CD4-positive, CD25-positive, alpha-beta regulatory T cell (primary cell): ENCODE results near the gene GTF3C1. TPM values are rescaled to one million over a fixed set of nuclear protein-coding genes. Genes with fewer than 3 reads are reported as not detected.

Source experiments
- ATAC-seq, 2 donors: fragments of 150-1000 bp; cut with Tn5 transposase; one replicate each; pipeline ENCODE4 v1.10.0; 2021; ENCODE audit warnings: low read depth in 2 of 2, moderate number of reproducible peaks in 2 of 2, moderate library complexity in 1 of 2
- DNase-seq, 3 donors: peaks; one replicate each; pipeline versions ENCODE4 v3.0.0 to v3.0.0-alpha.2; 2012 to 2022; ENCODE audit warnings: mixed read lengths in 1 of 3
- H3K27ac ChIP-seq: one replicate; pipeline ENCODE4 v1.7.0; 2013; ENCODE audit warnings: mild to moderate bottlenecking, low read length; ENCODE audit not compliant: insufficient read depth, poor library complexity, severe bottlenecking
- H3K27me3 ChIP-seq: one replicate; pipeline ENCODE4 v1.7.0; 2013; ENCODE audit warnings: low read length; ENCODE audit not compliant: control insufficient read depth, insufficient read depth
- H3K36me3 ChIP-seq: one replicate; pipeline ENCODE4 v1.7.0; 2013; ENCODE audit warnings: mild to moderate bottlenecking, low read length, moderate library complexity; ENCODE audit not compliant: control insufficient read depth, insufficient read depth
- H3K4me1 ChIP-seq: 2 replicates; pipeline ENCODE4 v1.7.0; 2013; ENCODE audit warnings: mild to moderate bottlenecking, low read length; ENCODE audit not compliant: insufficient read depth, control insufficient read depth, poor library complexity, severe bottlenecking
- H3K4me3 ChIP-seq: one replicate; pipeline ENCODE4 v1.7.0; 2013; ENCODE audit warnings: low read depth, mild to moderate bottlenecking, low read length, moderate library complexity
- H3K9me3 ChIP-seq, 2 experiments: 1 replicate in 1 of 2; 2 replicates in 1 of 2; pipeline ENCODE4 v1.7.0; 2013; ENCODE audit warnings: low read length in 2 of 2, mild to moderate bottlenecking in 1 of 2, moderate library complexity in 1 of 2; ENCODE audit not compliant: control insufficient read depth in 2 of 2
- H3K27ac Mint-ChIP-seq, 3 donors: one replicate each; pipeline ENCODE4 v1.8.0; 2020 to 2022; ENCODE audit warnings: mild to moderate bottlenecking in 3 of 3, mixed read lengths in 3 of 3, moderate library complexity in 2 of 3
- H3K27me3 Mint-ChIP-seq: one replicate; pipeline ENCODE4 v1.8.0; 2022; ENCODE audit warnings: mild to moderate bottlenecking, mixed read lengths
- H3K36me3 Mint-ChIP-seq: one replicate; pipeline ENCODE4 v1.8.0; 2020; ENCODE audit warnings: mixed read lengths
- H3K4me1 Mint-ChIP-seq, 4 donors: one replicate each; pipeline ENCODE4 v1.8.0; 2020 to 2022; ENCODE audit warnings: mixed read lengths in 4 of 4, mild to moderate bottlenecking in 1 of 4
- H3K4me3 Mint-ChIP-seq, 4 donors: one replicate each; pipeline ENCODE4 v1.8.0; 2020 to 2022; ENCODE audit warnings: mild to moderate bottlenecking in 4 of 4, mixed read lengths in 4 of 4, moderate library complexity in 3 of 4
- H3K9me3 Mint-ChIP-seq, 7 donors: one replicate each; pipeline ENCODE4 v1.8.0; 2020 to 2022; ENCODE audit warnings: mixed read lengths in 7 of 7, mild to moderate bottlenecking in 3 of 7, moderate library complexity in 2 of 7
- polyA plus RNA-seq, 4 donors: library from polyadenylated mRNA; unstranded; fragments of 300-500 nt; fragmentation: Illumina TruSeq; gene quantifications; one replicate each; pipeline ENCODE4 v1.2.3, GENCODE V29; 2021
- total RNA-seq: library from RNA; stranded (reverse); gene quantifications from one replicate; pipeline ENCODE4 v1.2.3, GENCODE V29; 2022

The GTF3C1 gene
- total and polyA plus RNA-seq, 5 donors from 2014 or later: 14.9 to 57.2 (median 21.2) TPM

DNA sequence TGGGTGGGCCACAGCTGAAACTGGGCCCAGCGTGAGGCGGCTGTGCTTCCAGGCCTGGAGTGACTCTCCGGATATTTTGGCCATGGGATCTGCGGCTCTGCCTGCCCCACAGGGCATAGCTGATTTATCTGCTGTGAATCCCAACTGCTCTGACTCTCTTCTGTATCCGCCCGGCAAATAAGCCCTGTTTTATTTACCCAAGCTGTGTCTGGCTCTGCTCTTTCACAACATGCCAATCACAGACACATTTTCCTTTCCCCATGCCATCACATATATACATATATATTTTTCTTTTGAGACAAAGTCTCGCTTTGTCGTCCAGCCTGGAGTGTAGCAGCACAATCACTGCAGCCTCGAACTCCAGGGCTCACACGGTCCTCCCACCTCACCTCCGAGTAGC, 33.3 kb downstream of the GTF3C1 start:
- Histone ChIP-seq H3K4me3 (no peak overlapping the region), H3K9me3 (no peaks in the 10 kb centered on the region), H3K36me3 (peaks cover 47% of the 10 kb centered on the region), H3K27ac (no peak overlapping the region), H3K27me3 (no peaks in the 10 kb centered on the region), H3K4me1 (no peaks in the 10 kb centered on the region)
- no peak overlapping the region for H3K27ac Mint-ChIP-seq
- no peaks in the 10 kb centered on the region for H3K9me3 Mint-ChIP-seq
- DNase-seq: no peak
- peaks cover 0 to 12% (median 2%) of the 10 kb centered on the region in 4 donors for H3K4me1 Mint-ChIP-seq
- no peaks in the 10 kb centered on the region for H3K27me3 Mint-ChIP-seq
- no peak for ATAC-seq
- H3K36me3 Mint-ChIP-seq: peaks cover 58% of the 10 kb centered on the region
- H3K4me3 Mint-ChIP-seq: no peak overlapping the region

- no peak for ATAC-seq
- Mint-ChIP-seq H3K4me1 (peaks cover 0 to 12% (median 2%) of the 10 kb centered on the region in 4 donors), H3K9me3 (no peaks in the 10 kb centered on the region), H3K36me3 (peaks cover 59% of the 10 kb centered on the region), H3K27me3 (no peaks in the 10 kb centered on the region), H3K27ac (no peak overlapping the region), H3K4me3 (no peak overlapping the region)
- no peaks in the 10 kb centered on the region for H3K9me3 ChIP-seq
- H3K27ac ChIP-seq: no peak overlapping the region
- no peaks in the 10 kb centered on the region for H3K27me3 ChIP-seq
- DNase-seq: peak in 1 of 3 donors; percentile 47
- peaks cover 52% of the 10 kb centered on the region for H3K36me3 ChIP-seq
- H3K4me3 ChIP-seq: no peak overlapping the region
- no peaks in the 10 kb centered on the region for H3K4me1 ChIP-seq
Measured at GRCh38 chr16:27515874-27516353, 33.8 kb downstream of the GTF3C1 start.

- no peak overlapping the region for H3K27ac Mint-ChIP-seq
- no peak overlapping the region for H3K27ac ChIP-seq
- DNase-seq: no peak
- ATAC-seq: no peak
- peaks cover 58% of the 10 kb centered on the region for H3K36me3 ChIP-seq
- H3K4me3 ChIP-seq: no peak overlapping the region
- H3K4me1 Mint-ChIP-seq: peaks cover 0 to 12% (median 2%) of the 10 kb centered on the region in 4 donors
- H3K27me3 Mint-ChIP-seq: no peaks in the 10 kb centered on the region
- H3K4me3 Mint-ChIP-seq: no peak overlapping the region
- H3K4me1 ChIP-seq: no peaks in the 10 kb centered on the region
- H3K9me3 ChIP-seq: no peaks in the 10 kb centered on the region
- peaks cover 64% of the 10 kb centered on the region for H3K36me3 Mint-ChIP-seq
- H3K9me3 Mint-ChIP-seq: no peaks in the 10 kb centered on the region
- no peaks in the 10 kb centered on the region for H3K27me3 ChIP-seq
Measured at GRCh38 chr16:27514806-27515205, 34.9 kb downstream of the GTF3C1 start.

GRCh38 chr16:27511657-27512448, 37.9 kb downstream of the GTF3C1 start:
- Mint-ChIP-seq H3K27me3 (no peaks in the 10 kb centered on the region), H3K36me3 (peaks cover 66% of the 10 kb centered on the region), H3K4me3 (no peak overlapping the region), H3K27ac (peak overlapping the region in 1 of 3 donors; percentile 32), H3K4me1 (peaks cover 0 to 9% (median 2%) of the 10 kb centered on the region in 4 donors), H3K9me3 (no peaks in the 10 kb centered on the region)
- DNase-seq: no peak
- H3K4me3 ChIP-seq: no peak overlapping the region
- no peaks in the 10 kb centered on the region for H3K27me3 ChIP-seq
- no peaks in the 10 kb centered on the region for H3K9me3 ChIP-seq
- H3K27ac ChIP-seq: no peak overlapping the region
- no peaks in the 10 kb centered on the region for H3K4me1 ChIP-seq
- no peak for ATAC-seq
- H3K36me3 ChIP-seq: peaks cover 62% of the 10 kb centered on the region

GRCh38 chr16:27508476-27508875, 41.2 kb downstream of the GTF3C1 start:
- H3K27ac Mint-ChIP-seq: no peak overlapping the region
- no peak overlapping the region for H3K4me3 Mint-ChIP-seq
- Histone ChIP-seq H3K27ac (no peak overlapping the region), H3K4me1 (no peaks in the 10 kb centered on the region), H3K4me3 (no peak overlapping the region), H3K9me3 (no peaks in the 10 kb centered on the region), H3K36me3 (peaks cover 86% of the 10 kb centered on the region), H3K27me3 (no peaks in the 10 kb centered on the region)
- H3K9me3 Mint-ChIP-seq: no peaks in the 10 kb centered on the region
- H3K36me3 Mint-ChIP-seq: peaks cover 73% of the 10 kb centered on the region
- DNase-seq: no peak
- no peaks in the 10 kb centered on the region for H3K27me3 Mint-ChIP-seq
- H3K4me1 Mint-ChIP-seq: peaks cover 0 to 2% (median 0%) of the 10 kb centered on the region in 4 donors
- ATAC-seq: no peak

DNA sequence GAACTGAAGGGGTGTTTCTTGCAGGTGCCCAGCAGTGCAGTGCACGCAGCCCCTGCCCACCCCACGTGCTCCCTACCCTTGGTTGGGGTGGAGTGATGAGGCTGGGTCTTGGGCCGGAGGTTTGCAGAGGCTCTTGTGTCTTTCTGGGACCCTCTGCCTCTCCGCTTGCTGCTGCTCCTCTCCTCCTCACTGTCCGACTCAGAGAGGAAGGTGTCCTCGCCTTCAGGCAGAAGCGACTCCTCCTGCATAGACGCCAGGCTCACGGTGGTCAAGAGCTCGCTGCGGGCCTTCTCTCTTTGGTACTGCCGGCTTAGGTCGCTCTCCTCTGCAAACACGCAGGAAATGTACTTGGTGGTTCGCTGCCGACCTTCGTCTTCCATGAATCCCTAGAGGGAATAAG, 42.9 kb downstream of the GTF3C1 start:
- Histone ChIP-seq H3K4me1 (no peaks in the 10 kb centered on the region), H3K4me3 (no peak overlapping the region), H3K36me3 (peaks cover 91% of the 10 kb centered on the region), H3K9me3 (no peaks in the 10 kb centered on the region), H3K27me3 (no peaks in the 10 kb centered on the region), H3K27ac (no peak overlapping the region)
- peaks cover 0 to 2% (median 0%) of the 10 kb centered on the region in 4 donors for H3K4me1 Mint-ChIP-seq
- DNase-seq (no peak), ATAC-seq (no peak)
- no peaks in the 10 kb centered on the region for H3K9me3 Mint-ChIP-seq
- H3K4me3 Mint-ChIP-seq: no peak overlapping the region
- no peak overlapping the region for H3K27ac Mint-ChIP-seq
- no peaks in the 10 kb centered on the region for H3K27me3 Mint-ChIP-seq
- peaks cover 66% of the 10 kb centered on the region for H3K36me3 Mint-ChIP-seq

GRCh38 chr16:27505297-27506236, 44.1 kb downstream of the GTF3C1 start:
- Mint-ChIP-seq H3K27me3 (no peaks in the 10 kb centered on the region), H3K36me3 (peaks cover 65% of the 10 kb centered on the region), H3K4me3 (no peak overlapping the region), H3K4me1 (peaks cover 0 to 2% (median 0%) of the 10 kb centered on the region in 4 donors), H3K9me3 (no peaks in the 10 kb centered on the region), H3K27ac (peak overlapping the region in 1 of 3 donors; percentile 12)
- Histone ChIP-seq H3K27ac (no peak overlapping the region), H3K27me3 (no peaks in the 10 kb centered on the region), H3K4me1 (no peaks in the 10 kb centered on the region), H3K36me3 (peaks cover 90% of the 10 kb centered on the region), H3K9me3 (no peaks in the 10 kb centered on the region), H3K4me3 (no peak overlapping the region)
- no peak for ATAC-seq
- no peak for DNase-seq
